GM21390 (cell line): ENCODE data around the gene KCNK2.

Experiments used
- ATAC-seq: cut with Tn5 transposase; IDR thresholded peaks from one replicate; pipeline ENCODE4 v1.9.1; 2021; ENCODE audit not compliant: unreplicated experiment

Gene KCNK2

GRCh38 chr1:215250913-215251312, 168.4 kb downstream of the KCNK2 start:
- no peak for ATAC-seq

- no peak for ATAC-seq
Observed at GRCh38 chr1:215251428-215251827, 168.9 kb downstream of the KCNK2 start.

- ATAC-seq, result no peak
Observed at GRCh38 chr1:215252164-215252563, 169.6 kb downstream of the KCNK2 start.

GRCh38 chr1:215256936-215257679, 174.6 kb downstream of the KCNK2 start:
- ATAC-seq, result no peak

GRCh38 chr1:215260711-215261110, 178.2 kb downstream of the KCNK2 start:
- no peak for ATAC-seq

- ATAC-seq, result no peak
Observed at GRCh38 chr1:215262106-215262505, 179.6 kb downstream of the KCNK2 start.

GRCh38 chr1:215263636-215264035, 181.1 kb downstream of the KCNK2 start:
- no peak for ATAC-seq

GRCh38 chr1:215264649-215265048, 182.1 kb downstream of the KCNK2 start:
- ATAC-seq, result no peak

GRCh38 chr1:215267495-215267894, 185.0 kb downstream of the KCNK2 start:
- no peak for ATAC-seq

- no peak for ATAC-seq
Observed at GRCh38 chr1:215269955-215270354, 187.4 kb downstream of the KCNK2 start.

- no peak for ATAC-seq
Observed at GRCh38 chr1:215273838-215274516, 191.4 kb downstream of the KCNK2 start.

GRCh38 chr1:215276582-215276981, 194.0 kb downstream of the KCNK2 start:
- ATAC-seq, result no peak

GRCh38 chr1:215277532-215277931, 195.0 kb downstream of the KCNK2 start:
- ATAC-seq, result no peak

- ATAC-seq, result no peak
Observed at GRCh38 chr1:215279682-215280081, 197.1 kb downstream of the KCNK2 start.

GRCh38 chr1:215282557-215282956, 200.0 kb downstream of the KCNK2 start:
- ATAC-seq, result no peak

- ATAC-seq, result no peak
Observed at GRCh38 chr1:215285013-215285800, 202.7 kb downstream of the KCNK2 start.
